GM19043 (cell line): ENCODE results near the gene LOXL1.
"Not testable (repeated sequence)": the region's sequence is repeated elsewhere in the genome, so short reads cannot be mapped to it uniquely, and the experiment has no call there.

ENCODE experiments used
- ATAC-seq: cut with Tn5 transposase; IDR thresholded peaks from one replicate; pipeline ENCODE4 v1.9.1; 2021; ENCODE audit warnings: low read depth; ENCODE audit not compliant: unreplicated experiment

Gene LOXL1

GRCh38 chr15:73969151-73969759 is 43.0 kb downstream of the LOXL1 start:
- ATAC-seq = no peak

GRCh38 chr15:73972984-73973682 is 46.9 kb downstream of the LOXL1 start:
- no peak for ATAC-seq

GRCh38 chr15:73973683-73974200 is 47.5 kb downstream of the LOXL1 start:
- not testable (repeated sequence) for ATAC-seq

GRCh38 chr15:73975440-73976125 is 49.3 kb downstream of the LOXL1 start:
- ATAC-seq = not testable (repeated sequence)

GRCh38 chr15:73978896-73979295 is 52.6 kb downstream of the LOXL1 start:
- ATAC-seq = no peak

- ATAC-seq = no peak
Measured at GRCh38 chr15:73979636-73980035, 53.4 kb downstream of the LOXL1 start.

GRCh38 chr15:73981761-73982221 is 55.5 kb downstream of the LOXL1 start:
- ATAC-seq = no peak

- no peak for ATAC-seq
Measured at GRCh38 chr15:73982222-73982962, 56.1 kb downstream of the LOXL1 start.

GRCh38 chr15:73983211-73983727 is 57.0 kb downstream of the LOXL1 start:
- ATAC-seq = no peak

GRCh38 chr15:73983773-73984172 is 57.5 kb downstream of the LOXL1 start:
- no peak for ATAC-seq

GRCh38 chr15:73984208-73984979 is 58.1 kb downstream of the LOXL1 start:
- no peak for ATAC-seq

GRCh38 chr15:73985101-73985873 is 59.0 kb downstream of the LOXL1 start:
- ATAC-seq = no peak

GRCh38 chr15:73986055-73986775 is 60.0 kb downstream of the LOXL1 start:
- ATAC-seq = no peak

GRCh38 chr15:73986776-73987056 is 60.5 kb downstream of the LOXL1 start:
- no peak for ATAC-seq

GRCh38 chr15:73987250-73987649 is 61.0 kb downstream of the LOXL1 start:
- no peak for ATAC-seq

- no peak for ATAC-seq
Measured at GRCh38 chr15:73987681-73988444, 61.6 kb downstream of the LOXL1 start.

GRCh38 chr15:73988445-73988969 is 62.2 kb downstream of the LOXL1 start:
- no peak for ATAC-seq
